Mucosa of stomach (tissue), 1 donor: ENCODE measurements around the gene SMIM7.

ENCODE experiments used
- H3K27me3 ChIP-seq: one replicate; pipeline ENCODE4 v1.7.0; 2013; ENCODE audit warnings: mild to moderate bottlenecking, low read length; ENCODE audit not compliant: control insufficient read depth, insufficient read depth
- H3K36me3 ChIP-seq: one replicate; pipeline ENCODE4 v1.7.0; 2013; ENCODE audit warnings: low read length; ENCODE audit not compliant: control insufficient read depth, insufficient read depth
- H3K4me1 ChIP-seq: one replicate; pipeline ENCODE4 v1.7.0; 2013; ENCODE audit warnings: mild to moderate bottlenecking, low read length; ENCODE audit not compliant: control insufficient read depth, insufficient read depth
- H3K4me3 ChIP-seq: one replicate; pipeline ENCODE4 v1.7.0; 2013; ENCODE audit warnings: low read length
- H3K9ac ChIP-seq: one replicate; pipeline ENCODE4 v1.7.0; 2013; ENCODE audit warnings: mild to moderate bottlenecking, low read length, moderate library complexity
- H3K9me3 ChIP-seq: one replicate; pipeline ENCODE4 v1.7.0; 2013; ENCODE audit warnings: mild to moderate bottlenecking, low read length, moderate library complexity; ENCODE audit not compliant: control insufficient read depth
- donor health status: Pancreatic carcinoma.

SMIM7 gene

GRCh38 chr19:16627928-16628182, 32.1 kb downstream of the SMIM7 start:
- Histone ChIP-seq H3K4me1 (peaks cover 13% of the 10 kb centered on the region), H3K27me3 (no peaks in the 10 kb centered on the region), H3K4me3 (peak overlapping the region; percentile 73), H3K9ac (peak overlapping the region; percentile 90), H3K9me3 (no peaks in the 10 kb centered on the region), H3K36me3 (no peaks in the 10 kb centered on the region)

DNA sequence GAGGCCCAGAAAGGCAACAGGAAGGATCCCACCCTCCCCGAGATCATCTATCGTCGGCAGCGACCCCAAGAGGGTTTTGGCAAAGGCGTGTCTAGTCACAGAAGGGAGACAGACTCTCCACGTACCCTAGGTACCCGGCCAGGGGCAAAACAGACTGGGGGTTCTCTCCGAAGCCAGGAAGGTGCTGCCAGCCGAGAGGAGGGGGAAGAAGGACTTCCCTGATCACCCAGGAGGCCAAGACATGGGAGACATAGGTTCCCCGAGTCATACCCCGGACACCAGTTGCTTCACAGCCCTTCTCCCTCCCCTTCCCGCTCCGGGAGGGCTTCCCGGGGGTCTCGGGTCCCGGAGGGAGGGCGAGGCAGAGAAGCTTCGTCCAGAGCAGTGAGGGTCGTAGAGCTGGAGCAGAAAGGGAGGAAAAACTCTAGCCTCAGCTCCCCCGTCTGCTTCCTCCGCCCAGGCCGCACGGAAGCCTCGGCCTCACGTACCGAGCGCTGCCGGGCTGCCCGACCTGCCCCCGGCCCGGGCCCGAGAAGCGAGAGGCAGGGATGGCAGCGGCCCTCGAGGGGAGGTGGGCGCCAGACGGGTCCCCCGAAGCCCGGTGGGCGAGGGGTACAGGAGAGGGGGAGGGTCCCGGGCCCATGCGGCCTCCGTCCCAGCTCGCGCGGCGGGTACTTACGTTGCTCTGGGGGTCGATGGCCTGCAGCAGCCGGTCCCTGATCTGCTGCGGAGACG, 32.6 kb downstream of the SMIM7 start:
- Histone ChIP-seq H3K9me3 (no peaks in the 10 kb centered on the region), H3K9ac (peak overlapping the region; percentile 90), H3K4me3 (peak overlapping the region; percentile 73), H3K27me3 (no peaks in the 10 kb centered on the region), H3K4me1 (peaks cover 13% of the 10 kb centered on the region), H3K36me3 (no peaks in the 10 kb centered on the region)

DNA sequence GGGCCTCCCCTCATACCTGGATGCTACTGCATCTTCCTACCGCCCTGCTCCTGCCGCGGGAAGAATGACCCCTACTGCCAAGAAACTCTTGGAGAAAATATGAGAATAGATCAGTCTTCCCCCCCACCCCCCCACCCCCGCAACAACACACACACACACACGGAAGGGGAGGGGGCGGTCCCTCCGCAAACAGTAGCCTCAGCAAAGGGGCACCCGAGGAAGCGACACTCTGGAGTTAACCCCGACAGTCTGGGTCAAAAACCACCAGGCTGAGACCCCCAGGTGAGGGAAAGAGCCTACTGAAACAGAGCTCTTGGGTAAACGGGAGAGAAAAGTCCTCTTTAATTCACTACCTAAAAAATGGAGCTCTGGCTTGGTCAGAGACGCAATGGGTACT, 33.1 kb downstream of the SMIM7 start:
- H3K4me1 ChIP-seq, result peaks cover 13% of the 10 kb centered on the region

DNA sequence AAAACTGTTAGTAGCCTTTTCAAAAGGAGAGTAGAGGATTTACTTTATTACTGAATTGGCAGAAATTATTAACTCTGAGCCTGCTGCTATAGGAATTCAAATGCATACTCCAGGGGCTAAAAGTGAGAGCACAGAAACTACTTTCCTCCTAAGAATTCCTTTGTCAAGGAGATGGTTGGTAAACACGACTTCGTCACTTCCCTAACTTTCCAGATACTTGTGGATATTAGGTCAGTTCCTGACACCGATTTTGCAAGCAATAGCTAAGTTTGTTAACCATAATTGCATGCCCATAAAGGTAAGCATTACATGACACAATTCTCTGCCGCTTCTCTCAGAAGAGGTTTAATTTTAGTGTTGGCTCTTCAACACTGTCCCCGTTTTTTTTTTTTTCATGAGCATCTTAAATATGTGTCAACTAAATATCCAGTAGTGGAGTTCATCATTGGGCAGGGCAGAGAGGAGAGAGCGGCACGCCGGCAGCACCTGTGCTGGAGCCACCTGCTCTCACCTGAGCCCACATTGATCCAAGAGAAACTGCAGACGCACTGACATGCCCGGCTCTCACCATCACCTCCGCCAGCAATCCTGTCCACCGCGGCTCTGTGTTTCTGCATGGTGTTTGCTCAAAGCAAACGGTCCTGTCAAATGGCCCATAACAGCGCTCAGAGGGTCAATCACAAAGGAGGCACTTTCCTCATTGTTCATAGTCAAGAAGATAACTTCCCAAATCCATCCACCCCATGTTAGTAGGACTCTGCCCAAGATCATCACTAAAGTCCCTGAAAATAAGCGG, 34.6 kb downstream of the SMIM7 start:
- H3K36me3 ChIP-seq, result no peaks in the 10 kb centered on the region
- H3K9me3 ChIP-seq, result no peaks in the 10 kb centered on the region
- no peak overlapping the region for H3K4me3 ChIP-seq
- H3K9ac ChIP-seq, result no peak overlapping the region
- no peaks in the 10 kb centered on the region for H3K27me3 ChIP-seq
- H3K4me1 ChIP-seq, result peaks cover 19% of the 10 kb centered on the region

More for the DNA sequence above, 33.1 kb downstream of the SMIM7 start:
- Histone ChIP-seq H3K27me3 (no peaks in the 10 kb centered on the region), H3K4me3 (peak overlapping the region; percentile 73), H3K36me3 (no peaks in the 10 kb centered on the region), H3K9me3 (no peaks in the 10 kb centered on the region), H3K9ac (peak overlapping the region; percentile 90)

GRCh38 chr19:16624236-16624635, 35.7 kb downstream of the SMIM7 start:
- H3K27me3 ChIP-seq, result no peaks in the 10 kb centered on the region
- H3K4me3 ChIP-seq, result no peak overlapping the region
- peaks cover 27% of the 10 kb centered on the region for H3K4me1 ChIP-seq
- H3K36me3 ChIP-seq, result no peaks in the 10 kb centered on the region
- no peaks in the 10 kb centered on the region for H3K9me3 ChIP-seq
- H3K9ac ChIP-seq, result no peak overlapping the region

- Histone ChIP-seq H3K4me1 (peaks cover 26% of the 10 kb centered on the region), H3K9ac (no peak overlapping the region), H3K36me3 (no peaks in the 10 kb centered on the region), H3K4me3 (no peak overlapping the region), H3K27me3 (no peaks in the 10 kb centered on the region), H3K9me3 (no peaks in the 10 kb centered on the region)
Measured at GRCh38 chr19:16623576-16623975, 36.4 kb downstream of the SMIM7 start.

DNA sequence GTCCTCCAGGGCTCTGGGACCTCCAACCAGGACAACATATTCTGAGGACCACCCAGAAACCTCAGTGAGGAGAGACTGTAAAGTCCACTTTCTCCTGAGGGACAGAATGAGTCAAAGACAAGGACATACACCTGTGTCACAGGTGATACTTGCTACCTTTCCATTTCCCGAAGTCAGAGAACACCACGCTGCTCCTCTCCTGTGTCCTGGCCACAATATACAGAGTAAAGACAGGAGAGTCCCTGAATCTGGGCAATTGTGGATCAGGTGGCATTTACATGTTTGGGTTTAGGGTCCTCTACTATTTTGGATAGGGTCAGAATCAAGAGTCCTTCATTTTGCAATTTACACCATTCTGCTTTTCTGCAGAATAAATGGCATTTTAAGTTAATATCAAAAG, 36.9 kb downstream of the SMIM7 start:
- no peak overlapping the region for H3K9ac ChIP-seq
- H3K27me3 ChIP-seq, result no peaks in the 10 kb centered on the region
- H3K4me1 ChIP-seq, result peaks cover 26% of the 10 kb centered on the region
- H3K9me3 ChIP-seq, result no peaks in the 10 kb centered on the region
- no peaks in the 10 kb centered on the region for H3K36me3 ChIP-seq
- no peak overlapping the region for H3K4me3 ChIP-seq

DNA sequence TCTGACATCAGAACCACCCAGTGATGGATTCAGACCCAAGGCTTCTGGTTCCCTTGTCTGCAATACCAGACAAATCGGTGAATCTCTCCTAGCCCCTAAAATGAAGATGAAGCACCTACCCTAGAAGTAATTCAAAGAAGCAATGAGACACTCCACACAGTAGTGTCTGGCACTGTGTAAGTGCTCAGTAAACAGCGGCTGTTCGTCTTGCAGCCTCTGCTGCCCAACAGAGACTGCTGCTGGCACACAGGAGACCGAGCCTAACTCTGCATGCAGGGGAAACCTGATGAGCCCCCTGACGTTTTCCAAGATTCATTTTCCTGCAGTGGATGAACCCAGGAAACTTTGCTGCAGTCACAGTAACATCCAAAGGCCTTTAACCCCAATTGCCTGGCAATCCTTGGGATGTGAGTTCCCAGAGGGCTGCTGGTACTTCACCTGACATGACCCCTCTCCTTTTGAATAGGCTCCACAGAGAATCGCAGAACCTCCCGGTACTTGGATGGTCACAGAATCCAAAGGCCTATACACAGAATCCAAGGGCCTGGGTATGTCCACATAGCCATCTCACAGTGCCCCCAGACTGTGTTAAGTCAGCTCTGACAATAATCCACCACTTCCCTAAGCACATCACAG, 38.7 kb downstream of the SMIM7 start:
- Histone ChIP-seq H3K4me3 (no peak overlapping the region), H3K4me1 (peaks cover 20% of the 10 kb centered on the region), H3K27me3 (no peaks in the 10 kb centered on the region), H3K9me3 (no peaks in the 10 kb centered on the region), H3K36me3 (no peaks in the 10 kb centered on the region), H3K9ac (no peak overlapping the region)

DNA sequence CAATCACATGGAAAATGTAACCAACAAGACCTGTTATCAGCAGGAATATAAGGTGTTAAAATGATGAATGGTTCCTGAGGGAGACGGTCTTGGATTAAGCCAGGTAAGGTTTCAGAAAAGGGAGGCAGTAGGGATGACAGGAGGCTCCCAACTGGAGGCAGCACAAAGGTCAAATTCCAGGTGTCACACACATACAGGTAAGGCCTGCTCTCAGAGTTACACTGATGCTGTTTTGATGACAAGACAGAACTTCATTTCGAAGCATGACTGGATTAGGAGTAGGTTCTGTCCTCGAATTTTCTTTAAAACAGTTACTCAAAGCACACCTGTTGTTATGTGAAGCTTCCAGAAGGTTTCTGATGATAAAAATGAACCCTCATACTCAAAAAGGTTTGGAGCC, 39.4 kb downstream of the SMIM7 start:
- Histone ChIP-seq H3K4me1 (peaks cover 20% of the 10 kb centered on the region), H3K27me3 (no peaks in the 10 kb centered on the region), H3K9ac (no peak overlapping the region), H3K4me3 (no peak overlapping the region), H3K36me3 (no peaks in the 10 kb centered on the region), H3K9me3 (no peaks in the 10 kb centered on the region)

DNA sequence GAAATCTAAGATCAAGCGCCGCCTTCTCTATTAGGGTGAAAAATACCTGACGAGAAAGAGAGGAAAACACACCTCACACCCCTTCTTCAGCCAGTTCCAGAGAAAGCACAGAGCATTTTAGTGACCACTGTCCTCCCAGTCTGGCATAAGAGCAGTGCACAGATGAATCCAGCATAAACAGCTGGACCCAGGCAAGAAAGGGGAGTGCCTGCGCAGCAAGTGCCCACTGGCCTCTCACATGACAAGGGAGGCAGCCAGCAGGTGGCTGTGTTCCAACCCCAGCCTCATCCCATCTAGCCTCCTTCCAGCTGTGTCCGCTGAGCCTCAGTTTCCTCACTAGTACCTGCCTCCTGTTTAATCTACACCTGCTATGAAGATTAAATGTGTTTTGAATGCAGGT, 39.9 kb downstream of the SMIM7 start:
- no peak overlapping the region for H3K9ac ChIP-seq
- H3K9me3 ChIP-seq, result no peaks in the 10 kb centered on the region
- H3K27me3 ChIP-seq, result no peaks in the 10 kb centered on the region
- peaks cover 20% of the 10 kb centered on the region for H3K4me1 ChIP-seq
- no peaks in the 10 kb centered on the region for H3K36me3 ChIP-seq
- H3K4me3 ChIP-seq, result no peak overlapping the region

- Histone ChIP-seq H3K4me3 (no peak overlapping the region), H3K9me3 (no peaks in the 10 kb centered on the region), H3K36me3 (no peaks in the 10 kb centered on the region), H3K4me1 (peaks cover 20% of the 10 kb centered on the region), H3K27me3 (no peaks in the 10 kb centered on the region), H3K9ac (no peak overlapping the region)
Measured at GRCh38 chr19:16619457-16619856, 40.5 kb downstream of the SMIM7 start.

- Histone ChIP-seq H3K4me3 (no peak overlapping the region), H3K4me1 (peaks cover 20% of the 10 kb centered on the region), H3K9ac (no peak overlapping the region), H3K36me3 (no peaks in the 10 kb centered on the region), H3K27me3 (no peaks in the 10 kb centered on the region), H3K9me3 (no peaks in the 10 kb centered on the region)
Measured at GRCh38 chr19:16618248-16618647, 41.7 kb downstream of the SMIM7 start.
